22Rv1 (cell line): ENCODE data around the gene LRRC37B.
"Not testable (repeated sequence)": the region's sequence is repeated elsewhere in the genome, so short reads cannot be mapped to it uniquely, and the experiment has no call there.

ENCODE experiments used
- H3K27ac ChIP-seq: fragments of 450-650 bp; 2 replicates; pipeline ENCODE4 v1.5.1; 2017
- ZFX ChIP-seq: fragments of 450-650 bp; IDR thresholded peaks from 2 replicates; pipeline ENCODE4 v1.6.1; 2017; ENCODE audit warnings: antibody characterized with exemption, borderline replicate concordance
- TF ChIP-seq, protein P1 (sequence below): fragments of 450-650 bp; IDR thresholded peaks from 2 replicates; pipeline ENCODE4 v1.5.1; 2017; ENCODE audit warnings: mild to moderate bottlenecking

Gene LRRC37B

DNA sequence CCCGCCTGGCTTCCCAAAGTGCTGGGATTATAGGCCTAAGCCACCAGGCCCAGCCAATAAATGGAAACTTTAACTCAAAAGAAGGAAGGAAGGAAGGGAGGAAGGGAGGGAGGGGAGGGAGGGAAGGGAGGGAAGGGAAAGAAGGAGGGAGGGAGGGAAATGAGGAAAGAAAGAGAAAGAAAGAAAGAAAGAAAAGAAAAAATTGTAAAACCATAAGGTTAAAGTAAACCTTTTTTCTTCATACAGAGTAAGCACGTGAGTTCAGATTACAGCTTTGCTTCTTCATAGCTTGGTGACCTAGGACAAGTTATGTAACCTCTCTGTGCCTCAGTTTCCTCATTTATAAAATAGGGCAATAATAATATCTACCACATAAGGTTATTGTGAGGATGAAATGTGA lies 26.0 kb downstream of the LRRC37B start:
- no peak overlapping the region for H3K27ac ChIP-seq
- TF ChIP-seq ZFX, result no peak
- TF ChIP-seq, protein P1, sequence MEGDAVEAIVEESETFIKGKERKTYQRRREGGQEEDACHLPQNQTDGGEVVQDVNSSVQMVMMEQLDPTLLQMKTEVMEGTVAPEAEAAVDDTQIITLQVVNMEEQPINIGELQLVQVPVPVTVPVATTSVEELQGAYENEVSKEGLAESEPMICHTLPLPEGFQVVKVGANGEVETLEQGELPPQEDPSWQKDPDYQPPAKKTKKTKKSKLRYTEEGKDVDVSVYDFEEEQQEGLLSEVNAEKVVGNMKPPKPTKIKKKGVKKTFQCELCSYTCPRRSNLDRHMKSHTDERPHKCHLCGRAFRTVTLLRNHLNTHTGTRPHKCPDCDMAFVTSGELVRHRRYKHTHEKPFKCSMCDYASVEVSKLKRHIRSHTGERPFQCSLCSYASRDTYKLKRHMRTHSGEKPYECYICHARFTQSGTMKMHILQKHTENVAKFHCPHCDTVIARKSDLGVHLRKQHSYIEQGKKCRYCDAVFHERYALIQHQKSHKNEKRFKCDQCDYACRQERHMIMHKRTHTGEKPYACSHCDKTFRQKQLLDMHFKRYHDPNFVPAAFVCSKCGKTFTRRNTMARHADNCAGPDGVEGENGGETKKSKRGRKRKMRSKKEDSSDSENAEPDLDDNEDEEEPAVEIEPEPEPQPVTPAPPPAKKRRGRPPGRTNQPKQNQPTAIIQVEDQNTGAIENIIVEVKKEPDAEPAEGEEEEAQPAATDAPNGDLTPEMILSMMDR, result no peak

DNA sequence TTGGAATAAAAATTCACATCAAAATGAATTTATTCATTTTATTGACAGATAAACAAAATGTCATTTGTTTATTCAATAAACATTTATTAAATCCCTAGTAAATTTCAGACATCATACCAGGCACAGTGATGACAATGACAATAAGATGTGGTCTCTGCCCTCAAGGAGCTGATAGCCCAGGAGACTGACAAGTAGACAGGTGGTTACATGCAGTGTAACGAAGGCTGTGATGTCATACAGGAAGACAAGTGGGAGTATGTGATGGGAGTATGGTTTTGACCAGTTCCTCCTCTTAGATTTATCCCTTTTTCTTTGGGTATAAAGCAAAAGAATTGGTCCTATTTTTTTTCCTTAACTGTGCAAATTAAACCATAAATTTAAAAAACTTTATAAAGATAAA lies 26.6 kb downstream of the LRRC37B start:
- H3K27ac ChIP-seq, result not testable (repeated sequence)

DNA sequence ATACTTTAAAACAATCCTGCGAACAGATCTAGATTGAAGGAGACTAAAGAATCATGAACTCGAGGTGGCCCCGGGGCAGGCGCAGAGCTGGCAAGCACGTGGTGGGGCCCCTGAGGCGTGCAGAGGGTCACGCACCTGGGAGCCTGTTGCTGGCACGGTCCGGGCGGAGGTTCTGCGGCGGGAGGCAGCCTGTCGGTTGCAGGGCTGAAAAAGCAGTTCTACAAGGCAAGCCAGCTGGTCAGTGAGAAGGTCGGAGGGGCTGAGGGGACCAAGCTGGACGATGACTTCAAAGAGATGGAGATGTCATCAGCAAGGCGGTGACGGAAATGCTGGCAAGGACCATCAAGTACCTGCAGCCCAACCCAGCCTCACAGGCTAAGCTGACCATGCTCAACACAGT lies 33.1 kb downstream of the LRRC37B start:
- not testable (repeated sequence) for H3K27ac ChIP-seq

DNA sequence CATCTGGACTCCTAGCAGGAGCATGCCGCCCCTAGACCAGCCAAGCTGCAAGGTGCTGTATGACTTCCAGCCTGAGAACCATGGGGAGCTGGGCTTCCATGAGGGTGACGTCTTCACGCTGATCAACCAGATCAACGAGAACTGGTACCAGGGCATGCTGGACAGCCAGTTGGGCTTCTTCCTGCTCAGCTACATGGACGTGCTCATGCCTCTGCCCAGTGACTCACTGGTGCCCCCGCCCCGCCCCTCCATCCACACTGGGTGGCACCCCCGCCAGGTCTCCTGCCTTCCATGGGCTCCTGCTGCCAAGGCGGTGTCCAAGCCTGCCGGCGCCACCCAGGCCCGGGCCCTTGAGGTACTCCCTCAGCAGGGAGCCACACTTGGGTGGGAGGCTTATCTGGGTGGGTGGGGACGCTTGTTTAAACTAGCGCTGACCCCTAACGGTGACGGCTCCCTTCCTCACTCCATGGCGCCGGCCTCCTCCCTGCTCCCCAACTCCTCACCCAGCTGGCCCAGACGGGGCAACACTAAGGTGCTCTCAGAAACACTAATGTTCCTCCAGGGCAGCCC lies 34.2 kb downstream of the LRRC37B start:
- not testable (repeated sequence) for H3K27ac ChIP-seq

DNA sequence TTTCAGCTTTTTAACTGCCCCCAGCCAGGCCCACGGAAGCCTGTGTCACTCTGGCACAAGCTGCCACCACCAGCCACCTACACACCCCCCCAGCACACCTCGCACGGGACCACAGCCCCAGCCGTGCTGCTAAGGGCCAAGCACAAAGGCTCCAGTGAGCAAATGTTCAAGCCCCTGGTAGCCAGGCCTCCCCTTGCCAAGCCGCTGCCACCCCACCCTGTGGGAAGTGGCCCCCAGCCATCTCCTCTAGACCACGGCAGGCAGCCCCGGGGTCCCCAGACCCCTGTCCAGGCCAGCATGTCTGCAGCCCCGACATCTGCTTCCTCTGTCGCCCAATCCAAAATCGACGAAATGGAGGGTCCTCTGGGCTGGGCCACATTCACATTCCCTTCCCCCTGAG lies 35.1 kb downstream of the LRRC37B start:
- H3K27ac ChIP-seq, result not testable (repeated sequence)

DNA sequence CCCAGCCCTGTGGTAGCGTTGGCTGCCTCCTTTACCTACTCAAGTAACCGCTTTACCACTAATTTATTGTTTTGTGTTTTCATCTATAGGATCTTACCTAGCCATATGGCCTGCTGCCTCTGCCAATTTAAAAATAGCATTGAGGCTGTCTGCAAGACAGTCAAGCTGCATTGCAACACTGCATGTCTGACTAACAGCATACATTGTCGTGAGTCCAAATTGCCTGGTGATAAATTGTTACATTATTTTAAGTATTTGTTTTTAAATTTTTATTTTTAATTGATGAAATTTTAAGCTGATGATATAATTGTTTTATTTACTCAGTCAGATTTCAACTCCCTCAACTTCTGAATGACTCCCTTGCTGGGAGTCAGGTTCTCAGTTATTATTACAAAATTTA lies 38.4 kb downstream of the LRRC37B start:
- not testable (repeated sequence) for H3K27ac ChIP-seq

DNA sequence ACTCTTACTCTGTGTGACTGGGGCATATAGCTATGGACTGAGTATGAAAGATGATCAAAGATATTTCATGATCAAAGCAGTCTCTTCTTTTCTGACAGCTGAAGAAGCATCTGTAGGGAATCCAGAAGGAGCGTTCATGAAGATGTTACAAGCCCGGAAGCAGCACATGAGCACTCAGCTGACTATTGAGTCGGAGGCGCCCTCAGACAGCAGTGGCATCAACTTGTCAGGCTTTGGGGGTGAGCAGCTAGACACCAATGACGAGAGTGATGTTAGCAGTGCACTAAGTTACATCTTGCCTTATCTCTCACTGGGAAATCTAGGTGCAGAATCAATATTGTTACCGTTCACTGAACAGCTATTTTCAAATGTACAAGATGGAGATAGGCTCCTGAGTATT lies 40.5 kb downstream of the LRRC37B start:
- not testable (repeated sequence) for H3K27ac ChIP-seq

DNA sequence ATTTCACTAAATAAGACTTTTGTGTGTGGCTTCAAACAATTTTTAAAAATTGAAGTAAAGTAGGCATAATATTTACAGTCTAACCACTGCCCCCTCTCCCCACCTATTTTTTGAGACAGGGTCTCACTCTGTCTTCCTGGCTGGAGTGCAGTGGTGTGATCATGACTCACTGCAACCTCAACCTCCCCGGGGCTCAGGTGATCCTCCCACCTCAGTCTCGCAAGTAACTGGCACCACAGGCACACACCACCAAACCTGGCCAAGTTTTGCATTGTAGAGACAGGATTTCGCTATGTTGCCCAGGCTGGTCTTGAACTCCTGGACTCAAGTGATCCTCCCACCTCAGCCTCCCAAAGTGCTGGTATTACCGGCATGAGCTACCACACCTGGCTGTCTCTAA lies 47.8 kb downstream of the LRRC37B start:
- not testable (repeated sequence) for H3K27ac ChIP-seq

DNA sequence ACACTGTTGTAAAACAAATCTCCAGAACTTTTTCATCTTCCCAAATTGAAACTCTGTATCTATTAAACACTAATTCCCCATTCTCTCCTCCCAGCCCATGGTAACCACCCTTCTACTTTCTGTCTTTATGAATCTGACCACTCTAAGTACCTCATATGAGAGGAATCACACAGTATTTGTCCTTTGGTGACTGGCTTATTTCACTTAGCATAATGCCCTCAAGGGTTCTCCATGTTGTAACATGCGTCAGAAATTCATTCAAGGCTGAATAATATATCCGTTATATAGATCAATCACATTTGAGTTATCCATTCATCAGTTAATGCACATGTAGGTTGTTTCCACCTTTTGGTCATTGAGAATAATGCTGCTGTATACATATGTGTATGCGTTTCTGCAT lies 48.2 kb downstream of the LRRC37B start:
- H3K27ac ChIP-seq, result not testable (repeated sequence)

DNA sequence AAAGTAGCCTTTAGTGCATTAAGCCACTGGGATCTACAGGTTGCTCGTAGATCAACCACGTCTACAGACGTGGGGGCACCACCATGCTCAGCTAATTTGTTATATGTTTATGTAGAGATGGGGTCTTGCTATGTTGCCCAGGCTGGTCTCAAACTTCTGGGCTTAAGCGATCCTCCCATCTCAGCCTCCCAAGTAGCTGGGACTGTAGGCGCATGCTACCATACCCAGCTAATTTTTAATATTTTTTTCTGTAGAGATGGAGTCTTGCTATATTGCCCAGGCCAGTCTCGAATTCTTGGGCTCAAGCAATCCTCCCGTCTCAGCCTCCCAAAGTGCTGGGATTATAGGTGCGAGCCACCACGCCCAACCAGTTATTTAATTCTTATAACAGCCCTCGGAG lies 49.3 kb downstream of the LRRC37B start:
- H3K27ac ChIP-seq, result not testable (repeated sequence)

DNA sequence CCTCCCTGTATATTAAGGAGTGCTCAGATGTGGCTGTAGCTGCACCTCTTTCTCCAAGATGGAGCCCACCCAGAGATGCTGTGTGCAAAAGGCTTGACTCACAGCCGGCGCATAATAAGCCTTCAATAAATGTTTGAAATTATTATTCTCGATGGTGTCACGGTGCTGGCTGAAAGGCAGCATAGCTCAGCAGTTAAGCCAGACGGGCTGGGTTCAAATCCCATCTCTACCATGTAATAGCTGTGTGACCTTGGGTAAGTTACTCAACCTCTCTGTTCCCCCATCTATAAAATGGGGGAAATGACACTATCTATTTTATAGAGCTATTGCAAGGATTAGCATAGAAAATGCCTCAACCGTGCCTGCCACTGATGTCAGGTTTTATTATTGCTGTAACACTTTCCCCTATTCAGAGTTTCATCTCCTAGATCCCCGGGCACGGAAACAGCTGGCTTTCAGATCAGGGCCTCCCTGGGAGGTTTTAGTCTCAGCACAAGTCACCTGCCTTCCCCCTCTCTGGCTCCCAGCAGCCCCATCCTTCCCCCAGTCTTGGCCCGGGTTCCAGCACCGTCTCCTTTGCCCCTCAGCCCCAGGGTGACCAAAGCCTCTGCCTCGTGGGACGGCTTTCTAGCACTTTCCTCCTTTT lies 50.4 kb downstream of the LRRC37B start:
- not testable (repeated sequence) for H3K27ac ChIP-seq

DNA sequence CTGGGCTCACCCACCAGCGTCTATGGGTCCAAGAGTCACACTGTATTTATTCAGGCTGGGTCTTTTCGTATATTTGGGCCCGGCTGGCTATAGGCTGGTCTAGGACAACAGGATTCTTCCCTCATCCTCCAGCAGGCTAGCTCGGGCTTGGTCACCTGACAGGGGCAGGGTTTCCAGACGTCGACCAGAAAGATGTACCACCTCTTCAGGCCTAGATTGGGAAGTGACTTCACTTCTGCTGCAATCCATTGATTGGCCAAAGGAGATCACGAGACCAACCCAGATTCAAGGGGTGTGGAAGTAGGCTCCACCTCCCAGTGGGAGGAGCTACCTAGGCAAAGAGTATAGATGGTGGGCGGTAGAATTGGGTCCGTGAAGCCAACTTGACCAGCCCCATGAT lies 53.5 kb downstream of the LRRC37B start:
- H3K27ac ChIP-seq, result not testable (repeated sequence)

DNA sequence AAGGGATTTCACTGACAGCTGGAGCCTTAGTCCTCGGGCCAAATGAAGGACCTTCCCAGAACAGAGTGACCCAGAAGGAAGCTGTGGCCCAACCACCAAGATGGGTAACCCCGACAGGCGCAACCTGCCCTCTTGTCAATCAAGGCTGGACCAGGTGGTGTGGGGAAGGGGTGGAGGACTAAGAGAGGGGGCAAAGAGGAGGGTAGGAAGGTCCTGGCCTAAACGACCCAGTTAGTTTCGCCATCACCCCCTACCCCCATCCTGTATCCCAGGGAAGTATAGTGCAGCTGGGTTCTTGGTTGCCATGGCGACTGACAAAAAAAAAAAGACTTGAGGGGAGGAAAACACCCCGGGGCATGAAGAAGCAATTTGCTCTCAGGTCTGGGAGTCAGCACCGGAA lies 54.7 kb downstream of the LRRC37B start:
- H3K27ac ChIP-seq, result not testable (repeated sequence)

DNA sequence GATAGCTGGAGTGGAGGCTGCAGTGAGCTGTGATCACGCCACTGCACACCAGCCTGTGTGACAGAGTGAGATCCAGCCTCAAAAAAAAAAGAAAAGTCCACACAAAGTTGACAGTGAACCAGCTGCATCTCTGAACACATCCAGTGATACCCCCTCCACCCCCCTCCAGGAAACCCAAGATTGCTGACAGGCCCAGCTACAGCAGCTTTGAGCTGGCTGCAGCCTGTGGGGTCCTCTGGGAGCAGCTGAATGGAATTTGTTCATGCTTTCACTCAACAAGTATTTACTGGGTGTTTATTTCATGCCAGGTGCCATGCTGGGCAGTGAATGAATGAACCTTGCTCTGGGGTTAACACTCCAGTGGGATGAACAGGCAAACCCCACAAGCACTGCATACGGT lies 56.9 kb downstream of the LRRC37B start:
- H3K27ac ChIP-seq, result not testable (repeated sequence)

DNA sequence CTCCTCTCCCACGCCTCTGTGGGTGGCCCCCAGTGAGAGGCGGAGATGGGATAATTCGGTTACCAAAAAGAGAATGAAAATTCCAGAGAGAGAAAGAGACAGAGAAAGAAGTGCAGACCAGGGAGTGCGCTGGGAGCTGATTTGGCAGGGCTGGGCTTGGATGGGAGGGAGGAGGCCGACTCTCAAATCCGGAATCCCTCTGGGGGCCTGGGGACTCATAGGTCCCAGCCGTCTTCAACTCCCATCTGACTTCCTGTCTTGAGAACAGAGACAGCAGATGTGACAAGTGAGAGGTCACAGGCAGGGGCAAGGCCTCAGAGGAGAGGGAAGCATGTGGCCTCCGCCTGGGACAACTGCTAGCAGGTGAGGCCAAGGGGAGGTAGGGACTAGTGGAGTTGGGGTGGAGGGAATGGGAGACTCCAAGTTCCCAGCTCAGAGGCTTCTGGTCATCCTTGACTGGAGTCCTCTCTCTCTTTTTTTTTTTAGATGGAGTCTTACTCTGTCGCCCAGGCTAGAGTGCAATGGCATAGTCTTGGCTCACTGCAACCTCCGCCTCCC lies 59.0 kb downstream of the LRRC37B start:
- H3K27ac ChIP-seq, result not testable (repeated sequence)
